ENCODE measurements around the gene SLC22A17.
"Not testable (repeated sequence)": the region's sequence is repeated elsewhere in the genome, so short reads cannot be mapped to it uniquely, and the experiment has no call there.

SLC22A17 gene

GRCh38 chr14:23352506-23353432 lies at the start of gene SLC22A17:
Gene SLC22A17, minus strand, starts transcription at chr14:23352887.
- DNase-seq, result peak; percentile 92

- no peak for DNase-seq
Observed at GRCh38 chr14:23401291-23401690, 48.6 kb upstream of the SLC22A17 start.

- not testable (repeated sequence) for DNase-seq
Observed at GRCh38 chr14:23400496-23401149, 47.9 kb upstream of the SLC22A17 start.

- DNase-seq, result no peak
Observed at GRCh38 chr14:23399591-23399990, 46.9 kb upstream of the SLC22A17 start.

GRCh38 chr14:23399136-23399535 lies 46.4 kb upstream of the SLC22A17 start:
- no peak for DNase-seq

GRCh38 chr14:23398348-23398747 lies 45.7 kb upstream of the SLC22A17 start:
- DNase-seq, result peak; percentile 90

- no peak for DNase-seq
Observed at GRCh38 chr14:23396781-23397407, 44.2 kb upstream of the SLC22A17 start.

- no peak for DNase-seq
Observed at GRCh38 chr14:23396126-23396525, 43.4 kb upstream of the SLC22A17 start.

- no peak for DNase-seq
Observed at GRCh38 chr14:23392613-23393012, 39.9 kb upstream of the SLC22A17 start.

GRCh38 chr14:23389871-23390270 lies 37.2 kb upstream of the SLC22A17 start:
- not testable (repeated sequence) for DNase-seq

GRCh38 chr14:23389396-23389795 lies 36.7 kb upstream of the SLC22A17 start:
- DNase-seq, result no peak

- DNase-seq, result no peak
Observed at GRCh38 chr14:23388996-23389395, 36.3 kb upstream of the SLC22A17 start.

- no peak for DNase-seq
Observed at GRCh38 chr14:23387916-23388882, 35.5 kb upstream of the SLC22A17 start.

GRCh38 chr14:23386999-23387398 lies 34.3 kb upstream of the SLC22A17 start:
- no peak for DNase-seq

- not testable (repeated sequence) for DNase-seq
Observed at GRCh38 chr14:23386266-23386657, 33.6 kb upstream of the SLC22A17 start.

- DNase-seq, result no peak
Observed at GRCh38 chr14:23385642-23386265, 33.1 kb upstream of the SLC22A17 start.

GRCh38 chr14:23385244-23385641 lies 32.6 kb upstream of the SLC22A17 start:
- no peak for DNase-seq

GRCh38 chr14:23384364-23385080 lies 31.8 kb upstream of the SLC22A17 start:
- no peak for DNase-seq

GRCh38 chr14:23382731-23383440 lies 30.2 kb upstream of the SLC22A17 start:
- no peak for DNase-seq

- no peak for DNase-seq
Observed at GRCh38 chr14:23382276-23382675, 29.6 kb upstream of the SLC22A17 start.

GRCh38 chr14:23381871-23382270 lies 29.2 kb upstream of the SLC22A17 start:
- peak; percentile 57 for DNase-seq
